A375 (cell line): Measurements from ENCODE around the gene MNAT1. TPM values are rescaled to one million over a fixed set of nuclear protein-coding genes. Genes with fewer than 3 reads are reported as not detected.

Experiments
- small RNA-seq: library from RNA; depleted of rRNA; stranded (forward); fragments of <200 nt; gene quantifications from one replicate; pipeline ENCODE3, GENCODE V24; 2014
- total RNA-seq: library from RNA; depleted of rRNA; stranded (reverse); fragments of >200 nt; shearing (Covaris generic); gene quantifications from 2 replicates; pipeline ENCODE4 v1.2.3, GENCODE V29; 2014; rRNA removed

Gene MNAT1
- 33.2 and 54.5 TPM in 2 replicates for total RNA-seq

GRCh38 chr14:60734465-60735242 lies at the start of gene MNAT1:
MNAT1 (plus strand) TSS chr14:60734761; CDS start chr14:60734863, 102 bp downstream.

GRCh38 chr14:60723907-60724618 lies 10.5 kb upstream of the MNAT1 start, which contains the start of gene SIX4:
SIX4 (minus strand) TSS chr14:60724351; CDS start chr14:60724074, 277 bp downstream.

GRCh38 chr14:60980811-60981632 lies 246.5 kb downstream of the MNAT1 start, which contains the start of the genes SLC38A6 and TRMT5:
SLC38A6 (plus strand) TSS chr14:60981245; CDS start chr14:60981278, 33 bp downstream.
TRMT5 (minus strand) TSS chr14:60981079; CDS start chr14:60980973, 106 bp downstream.

Small RNA genes within 50 kb of the gene (small RNA-seq; reads per million reads assigned to genes)
- not detected for gene RNU6-398P

Other genes starting within 250 kb of the MNAT1 start
- 0.40 TPM in 1 of 2 replicates, not detected in the other for gene C14orf39, start 248.7 kb upstream of the MNAT1 start, total RNA-seq
- gene SIX6, start 225.6 kb upstream of the MNAT1 start, total RNA-seq = 0.08 TPM in 1 of 2 replicates, not detected in the other
- gene SIX1, start 85.3 kb upstream of the MNAT1 start, total RNA-seq = 7.7 and 11.8 TPM in 2 replicates
- 7.5 and 11.8 TPM in 2 replicates for gene SIX4, start 10.4 kb upstream of the MNAT1 start, total RNA-seq
- 4.4 and 17.2 TPM in 2 replicates for gene TRMT5, start 246.3 kb downstream of the MNAT1 start, total RNA-seq
- gene SLC38A6, start 246.5 kb downstream of the MNAT1 start, total RNA-seq = 7.7 and 8.5 TPM in 2 replicates